ENCODE results near the gene CALD1.

- no peak for TF ChIP-seq CTCF (conservative IDR thresholded peaks at IDR 0.05; ENCODE audit: low read length)
- TF ChIP-seq EZH2phosphoT487 (IDR thresholded peaks at IDR 0.05; ENCODE audit: borderline replicate concordance), result no peak
Measured at GRCh38 chr7:134839298-134839697, 59.9 kb downstream of the CALD1 start.

Data from Loucy (cell line).